ENCODE measurements around the gene ATRAID. TPM values are rescaled to one million over a fixed set of nuclear protein-coding genes. Genes with fewer than 3 reads are reported as not detected.

ATRAID gene
- total RNA-seq, 1 donor = 216 TPM

- H3K4me3 ChIP-seq (ENCODE audit: low read depth, low read length) = no peak overlapping the region
- TF ChIP-seq, protein P1, sequence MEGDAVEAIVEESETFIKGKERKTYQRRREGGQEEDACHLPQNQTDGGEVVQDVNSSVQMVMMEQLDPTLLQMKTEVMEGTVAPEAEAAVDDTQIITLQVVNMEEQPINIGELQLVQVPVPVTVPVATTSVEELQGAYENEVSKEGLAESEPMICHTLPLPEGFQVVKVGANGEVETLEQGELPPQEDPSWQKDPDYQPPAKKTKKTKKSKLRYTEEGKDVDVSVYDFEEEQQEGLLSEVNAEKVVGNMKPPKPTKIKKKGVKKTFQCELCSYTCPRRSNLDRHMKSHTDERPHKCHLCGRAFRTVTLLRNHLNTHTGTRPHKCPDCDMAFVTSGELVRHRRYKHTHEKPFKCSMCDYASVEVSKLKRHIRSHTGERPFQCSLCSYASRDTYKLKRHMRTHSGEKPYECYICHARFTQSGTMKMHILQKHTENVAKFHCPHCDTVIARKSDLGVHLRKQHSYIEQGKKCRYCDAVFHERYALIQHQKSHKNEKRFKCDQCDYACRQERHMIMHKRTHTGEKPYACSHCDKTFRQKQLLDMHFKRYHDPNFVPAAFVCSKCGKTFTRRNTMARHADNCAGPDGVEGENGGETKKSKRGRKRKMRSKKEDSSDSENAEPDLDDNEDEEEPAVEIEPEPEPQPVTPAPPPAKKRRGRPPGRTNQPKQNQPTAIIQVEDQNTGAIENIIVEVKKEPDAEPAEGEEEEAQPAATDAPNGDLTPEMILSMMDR (IDR thresholded peaks at IDR 0.05; ENCODE audit: insufficient read depth, low read length) = no peak
- DNase-seq (ENCODE audit: low read depth) = no peak
Measured at GRCh38 chr2:27250652-27251379, 39.0 kb downstream of the ATRAID start.

DNA sequence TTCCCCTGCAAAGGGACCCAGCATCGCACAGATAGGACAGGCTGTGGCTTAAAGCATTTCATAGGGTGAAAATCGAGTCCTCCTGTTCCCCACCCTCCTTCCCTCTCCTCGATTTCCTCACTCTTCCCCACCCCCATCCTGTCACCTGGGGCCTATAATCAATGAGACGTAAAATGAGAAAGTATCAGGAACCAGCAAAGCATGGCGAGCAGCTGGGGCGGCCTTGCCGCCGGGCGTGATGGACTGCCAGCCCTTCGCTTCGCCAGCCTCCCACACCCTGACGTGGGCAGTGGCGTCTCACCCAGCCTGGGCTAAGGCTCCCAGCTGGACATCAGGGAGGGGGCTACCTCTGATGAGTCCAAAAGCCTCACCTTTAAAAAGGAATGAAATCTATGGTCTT lies 39.9 kb downstream of the ATRAID start:
- TF ChIP-seq, protein P1 (IDR thresholded peaks at IDR 0.05; ENCODE audit: insufficient read depth, low read length) = no peak
- no peak for DNase-seq (ENCODE audit: low read depth)

DNA sequence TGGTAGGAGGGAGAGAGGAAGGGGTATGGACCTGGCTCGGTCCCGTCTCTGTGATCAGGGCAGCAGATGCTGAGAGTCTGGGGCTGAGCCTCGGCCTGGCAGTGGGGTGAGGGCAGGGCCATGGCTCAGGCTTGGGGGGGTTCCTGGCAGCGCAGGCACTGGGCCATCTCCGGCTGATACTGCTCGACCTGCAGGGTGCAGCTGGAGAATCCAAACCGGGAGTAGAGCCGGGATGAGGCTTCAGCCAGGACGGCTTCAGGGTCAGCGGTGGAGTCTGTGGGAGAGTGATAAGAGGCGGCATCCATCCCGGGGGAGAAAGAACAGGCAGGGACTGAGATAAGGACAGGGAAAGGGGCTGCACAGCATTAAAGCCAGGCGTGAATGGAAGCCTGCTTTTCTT lies 43.3 kb downstream of the ATRAID start:
- H3K4me3 ChIP-seq (ENCODE audit: low read depth, low read length) = no peak overlapping the region
- no peak for DNase-seq (ENCODE audit: low read depth)
- TF ChIP-seq, protein P1 (IDR thresholded peaks at IDR 0.05; ENCODE audit: insufficient read depth, low read length) = no peak

More for the DNA sequence above, 39.9 kb downstream of the ATRAID start:
- H3K4me3 ChIP-seq (ENCODE audit: low read depth, low read length) = no peak overlapping the region

- no peak overlapping the region for H3K4me3 ChIP-seq (ENCODE audit: low read depth, low read length)
- TF ChIP-seq, protein P1 (IDR thresholded peaks at IDR 0.05; ENCODE audit: insufficient read depth, low read length) = no peak
- peak; percentile 72 for DNase-seq (ENCODE audit: low read depth)
Measured at GRCh38 chr2:27255660-27256059, 43.8 kb downstream of the ATRAID start.

- DNase-seq (ENCODE audit: low read depth) = no peak
- H3K4me3 ChIP-seq (ENCODE audit: low read depth, low read length) = no peak overlapping the region
- TF ChIP-seq, protein P1 (IDR thresholded peaks at IDR 0.05; ENCODE audit: insufficient read depth, low read length) = no peak
Measured at GRCh38 chr2:27256855-27257454, 45.1 kb downstream of the ATRAID start.

DNA sequence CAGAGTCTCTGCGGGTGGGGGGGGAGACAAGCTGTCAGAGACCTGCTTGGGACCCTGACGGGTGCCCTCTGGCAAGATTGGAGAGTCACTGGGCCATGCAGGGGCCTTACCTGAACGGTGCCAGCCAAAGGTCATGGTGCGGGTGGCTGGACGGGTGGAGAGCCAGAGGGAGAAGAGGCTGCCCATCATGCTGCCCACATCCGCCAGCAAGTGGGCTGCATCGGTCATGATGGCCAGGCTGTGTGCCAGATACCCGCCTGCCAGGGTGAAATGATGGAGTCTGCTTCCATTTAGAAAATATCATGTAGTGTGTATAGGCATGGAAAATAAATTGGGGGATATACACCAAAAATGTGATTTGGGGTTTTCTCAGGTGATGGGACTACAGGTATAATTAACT lies 46.2 kb downstream of the ATRAID start:
- TF ChIP-seq, protein P1 (IDR thresholded peaks at IDR 0.05; ENCODE audit: insufficient read depth, low read length) = no peak
- DNase-seq (ENCODE audit: low read depth) = no peak

More for the DNA sequence above, 46.2 kb downstream of the ATRAID start:
- no peak overlapping the region for H3K4me3 ChIP-seq (ENCODE audit: low read depth, low read length)
